Gastroesophageal sphincter (tissue), 4 donors: ENCODE measurements around the gene PRPF38B. TPM values are rescaled to one million over a fixed set of nuclear protein-coding genes. Genes with fewer than 3 reads are reported as not detected.

ENCODE experiments used
- ATAC-seq: fragments of 150-250 bp; one replicate; pipeline ENCODE4 v1.9.1; 2016; ENCODE audit warnings: mild to moderate bottlenecking, moderate library complexity
- H3K27ac ChIP-seq, 4 donors: fragments of 200-600 bp; sonication (generic) in 3 of 4; 1 replicate in 3 of 4; 2 replicates in 1 of 4; pipeline ENCODE4 v1.5.1; 2016 to 2019
- H3K27me3 ChIP-seq: fragments of 200-600 bp; sonication (generic); one replicate; pipeline ENCODE4 v1.5.1; 2019
- H3K36me3 ChIP-seq, 2 donors: fragments of 200-600 bp; sonication (generic); one replicate each; pipeline ENCODE4 v1.5.1; 2019; ENCODE audit warnings: control low read depth in 1 of 2
- H3K4me1 ChIP-seq, 3 donors: fragments of 200-600 bp; sonication (generic); 1 replicate in 2 of 3; 2 replicates in 1 of 3; pipeline ENCODE4 v1.5.1; 2016 to 2019; ENCODE audit warnings: control low read depth in 2 of 3
- H3K4me3 ChIP-seq, 2 donors: fragments of 200-600 bp; sonication (generic); one replicate each; pipeline ENCODE4 v1.5.1; 2019; ENCODE audit warnings: mild to moderate bottlenecking in 1 of 2, moderate library complexity in 1 of 2
- H3K9me3 ChIP-seq, 3 donors: fragments of 200-600 bp; sonication (generic); one replicate each; pipeline ENCODE4 v1.5.1; 2017 to 2019; ENCODE audit warnings: control low read depth in 2 of 3
- CTCF ChIP-seq, 4 experiments: fragments of 200-600 bp in 2 of 4; fragments of 450-650 bp in 2 of 4; sonication (generic) in 1 of 4; IDR thresholded peaks; one replicate each; pipeline ENCODE4 v1.5.1; 2017 to 2019; ENCODE audit warnings: antibody characterized with exemption in 4 of 4, mild to moderate bottlenecking in 2 of 4, moderate library complexity in 2 of 4
- EP300 ChIP-seq: sonication (generic); formaldehyde crosslinking; IDR thresholded peaks from one replicate; pipeline ENCODE4 v1.6.1; 2017; ENCODE audit warnings: antibody characterized with exemption, mild to moderate bottlenecking
- POLR2A ChIP-seq, 2 donors: fragments of 450-650 bp; IDR thresholded peaks; one replicate each; pipeline ENCODE4 v1.6.1; 2017; ENCODE audit warnings: antibody characterized with exemption in 2 of 2, mild to moderate bottlenecking in 2 of 2, moderate library complexity in 1 of 2
- POLR2AphosphoS5 ChIP-seq: sonication (generic); formaldehyde crosslinking; IDR thresholded peaks from one replicate; pipeline ENCODE4 v1.6.1; 2017; ENCODE audit warnings: antibody characterized with exemption
- WGBS, 2 donors: methylation state at CpG; one replicate each; pipeline ENCODE4 v1.1.5; 2018; ENCODE audit warnings: low coverage in 1 of 2; 5-methylcytosine and 5-hydroxymethylcytosine counted together
- total RNA-seq, 4 donors: library from RNA; depleted of rRNA; stranded (reverse); fragments of >200 nt; gene quantifications; one replicate each; pipeline ENCODE4 v1.1.0, GENCODE V29; 2016

The PRPF38B gene
- total RNA-seq, 4 donors from 2014 or later = 15.2 to 37.0 (median 24.5) TPM

- Histone ChIP-seq H3K9me3 (no peaks in the 10 kb centered on the region), H3K27me3 (peaks cover 5% of the 10 kb centered on the region), H3K4me1 (no peaks in the 10 kb centered on the region), H3K36me3 (no peaks in the 10 kb centered on the region), H3K27ac (no peak within 1 kb of the TSS), H3K4me3 (no peak within 1 kb of the TSS)
- no peak for TF ChIP-seq POLR2A (IDR thresholded peaks at IDR 0.05)
- no peak for TF ChIP-seq CTCF (IDR thresholded peaks at IDR 0.05)
- no peak for TF ChIP-seq POLR2AphosphoS5
- no peak for TF ChIP-seq EP300
- 52 to 72% methylated on average over 6 to 7 of the region's 9 CpGs for WGBS, 2 donors
- no peak for ATAC-seq
These were observed 20.6 kb downstream of the PRPF38B start, which contains the start of gene FNDC7 for GRCh38 chr1:108712606-108713150. FNDC7 (plus strand) TSS chr1:108712908; CDS start chr1:108712934, 26 bp downstream.

- no peak overlapping the region for H3K4me3 ChIP-seq
- peaks cover 5% of the 10 kb centered on the region for H3K27me3 ChIP-seq
- H3K9me3 ChIP-seq = no peaks in the 10 kb centered on the region
- H3K27ac ChIP-seq = no peak overlapping the region
- no peaks in the 10 kb centered on the region for H3K36me3 ChIP-seq
- H3K4me1 ChIP-seq = no peaks in the 10 kb centered on the region
- TF ChIP-seq CTCF (IDR thresholded peaks at IDR 0.05) (no peak), POLR2A (IDR thresholded peaks at IDR 0.05) (no peak), EP300 (no peak), POLR2AphosphoS5 (no peak)
- 25 to 80% methylated on average over 1 of the region's 5 CpGs for WGBS, 2 donors
- no peak for ATAC-seq
These were observed 23.8 kb downstream of the PRPF38B start for GRCh38 chr1:108715932-108716331.

- H3K4me1 ChIP-seq = no peaks in the 10 kb centered on the region
- H3K4me3 ChIP-seq = no peak overlapping the region
- WGBS, 2 donors = 44 to 56% methylated on average over 2 of the region's 2 CpGs
- no peak for TF ChIP-seq POLR2AphosphoS5
- no peak for TF ChIP-seq EP300
- TF ChIP-seq CTCF (IDR thresholded peaks at IDR 0.05) = no peak
- no peaks in the 10 kb centered on the region for H3K36me3 ChIP-seq
- H3K9me3 ChIP-seq = no peaks in the 10 kb centered on the region
- H3K27me3 ChIP-seq = peaks cover 5% of the 10 kb centered on the region
- no peak overlapping the region for H3K27ac ChIP-seq
- ATAC-seq = no peak
These were observed 24.5 kb downstream of the PRPF38B start for GRCh38 chr1:108716437-108717230.

GRCh38 chr1:108717774-108718316 is 25.7 kb downstream of the PRPF38B start:
- peaks cover 0 to 7% (median 0%) of the 10 kb centered on the region in 3 donors for H3K4me1 ChIP-seq
- ATAC-seq = no peak
- no peak overlapping the region for H3K4me3 ChIP-seq
- H3K27ac ChIP-seq = no peak overlapping the region
- TF ChIP-seq CTCF (IDR thresholded peaks at IDR 0.05) (no peak), POLR2A (IDR thresholded peaks at IDR 0.05) (no peak), POLR2AphosphoS5 (no peak), EP300 (no peak)
- no peaks in the 10 kb centered on the region for H3K27me3 ChIP-seq
- H3K36me3 ChIP-seq = no peaks in the 10 kb centered on the region
- H3K9me3 ChIP-seq = no peaks in the 10 kb centered on the region
- WGBS, 2 donors = 92% methylated on average over 5 to 6 of the region's 9 CpGs
